Keratinocyte (primary cell): ENCODE measurements around the gene DSTN. TPM values are rescaled to one million over a fixed set of nuclear protein-coding genes. Genes with fewer than 3 reads are reported as not detected.

Experiments used
- DNase-seq: peaks from one replicate; pipeline ENCODE4 v3.0.0-alpha.2; 2011; ENCODE audit warnings: low read depth, missing footprints, low spot score
- FAIRE-seq: peaks from 2 replicates; lab custom pipeline; 2011; peaks lifted over from hg19 to GRCh38; lab: Jason Lieb, UNC
- H2AFZ ChIP-seq: 2 replicates; pipeline ENCODE4 v1.6.0; 2012; ENCODE audit warnings: low read length, control low read depth, inconsistent platforms; ENCODE audit not compliant: control insufficient read depth
- H3K27ac ChIP-seq: 2 replicates; pipeline ENCODE4 v1.5.1; 2011; ENCODE audit warnings: low read length; ENCODE audit not compliant: control insufficient read depth, insufficient read depth
- H3K27me3 ChIP-seq: 3 replicates; pipeline ENCODE4 v1.6.0; 2011; ENCODE audit warnings: low read length; ENCODE audit not compliant: control insufficient read depth, insufficient read depth; ENCODE audit errors: extremely low read depth
- H3K36me3 ChIP-seq, 2 experiments: 2 replicates in 1 of 2; 3 replicates in 1 of 2; pipeline ENCODE4 v1.5.1; 2011; ENCODE audit warnings: low read length in 2 of 2, mild to moderate bottlenecking in 1 of 2; ENCODE audit not compliant: control insufficient read depth in 2 of 2, insufficient read depth in 2 of 2; ENCODE audit errors: extremely low read depth in 1 of 2
- H3K4me1 ChIP-seq: 3 replicates; pipeline ENCODE4 v1.5.1; 2011; ENCODE audit warnings: low read length; ENCODE audit not compliant: control insufficient read depth, insufficient read depth; ENCODE audit errors: extremely low read depth
- H3K4me2 ChIP-seq: 3 replicates; pipeline ENCODE4 v1.6.0; 2011; ENCODE audit warnings: low read depth, low read length; ENCODE audit not compliant: control insufficient read depth, insufficient read depth; ENCODE audit errors: extremely low read depth
- H3K4me3 ChIP-seq, 3 experiments: fragments of 200-600 bp in 1 of 3; sonication (generic) in 1 of 3; 2 replicates in 2 of 3; 3 replicates in 1 of 3; pipeline ENCODE4 v1.5.1; 2011 to 2016; ENCODE audit warnings: low read length in 3 of 3, mild to moderate bottlenecking in 3 of 3, control low read depth in 2 of 3, inconsistent platforms in 1 of 3, low read depth in 1 of 3, mixed read lengths in 1 of 3, mixed run types in 1 of 3, moderate library complexity in 1 of 3; ENCODE audit not compliant: control insufficient read depth in 2 of 3, insufficient read depth in 2 of 3; ENCODE audit errors: extremely low read depth in 1 of 3
- H3K79me2 ChIP-seq: 2 replicates; pipeline ENCODE4 v1.6.0; 2012; ENCODE audit warnings: low read length; ENCODE audit not compliant: control insufficient read depth, insufficient read depth
- H3K9ac ChIP-seq: 3 replicates; pipeline ENCODE4 v1.6.0; 2011; ENCODE audit warnings: low read length; ENCODE audit not compliant: control insufficient read depth, insufficient read depth; ENCODE audit errors: extremely low read depth
- H3K9me1 ChIP-seq: 3 replicates; pipeline ENCODE4 v1.6.0; 2011; ENCODE audit warnings: low read length; ENCODE audit not compliant: control insufficient read depth, insufficient read depth; ENCODE audit errors: extremely low read depth
- H3K9me3 ChIP-seq: 2 replicates; pipeline ENCODE4 v1.5.1; 2012; ENCODE audit warnings: low read depth, low read length; ENCODE audit not compliant: control insufficient read depth
- H4K20me1 ChIP-seq: 3 replicates; pipeline ENCODE4 v1.6.0; 2011; ENCODE audit warnings: low read length; ENCODE audit not compliant: control insufficient read depth, insufficient read depth; ENCODE audit errors: extremely low read depth
- CTCF ChIP-seq, 3 experiments: IDR thresholded peaks in 1 of 3; conservative IDR thresholded peaks in 1 of 3; optimal IDR thresholded peaks in 1 of 3; 2 replicates in 2 of 3; 3 replicates in 1 of 3; pipeline versions ENCODE3 to v1.5.1; 2011; ENCODE audit warnings: low read length in 3 of 3, mild to moderate bottlenecking in 3 of 3, moderate library complexity in 2 of 3, control low read depth in 1 of 3, inconsistent platforms in 1 of 3; ENCODE audit not compliant: insufficient read depth in 2 of 3; ENCODE audit errors: extremely low read depth in 1 of 3
- EZH2 ChIP-seq: IDR thresholded peaks from one replicate; pipeline ENCODE4 v1.6.1; 2012; ENCODE audit warnings: inconsistent platforms, mild to moderate bottlenecking, low read length, moderate library complexity
- dilution Hi-C: fragments of 300-500 bp; cut with MboI; formaldehyde crosslinking; loops from one replicate; pipeline ENCODE4 v1.7.0; 2020; ENCODE audit warnings: low sequenced_read_pairs; ENCODE audit not compliant: extremely low pct_ligation_motif_present
- polyA plus RNA-seq, 5 experiments: library from polyadenylated mRNA; depleted of rRNA in 3 of 5; stranded (reverse) in 3 of 5; stranded (forward) in 1 of 5; unstranded in 1 of 5; fragments of >200 nt; gene quantifications; 1 replicate in 1 of 5; 2 replicates in 3 of 5; 3 replicates in 1 of 5; pipeline versions ENCODE4 v1.2.1 to v1.2.3, GENCODE V29; 2011 to 2012; ENCODE audit warnings: missing spikeins in 2 of 5, low read depth in 1 of 5, low replicate concordance in 1 of 5

Gene DSTN
- polyA plus RNA-seq, 1 donor (not counting 4 experiments of a cell fraction or from before 2014, with no cell fraction given), result 288 TPM

GRCh38 chr20:17558154-17558940, 11.5 kb upstream of the DSTN start:
- Histone ChIP-seq H3K27me3 (no peaks in the 10 kb centered on the region), H3K4me1 (peaks cover 52% of the 10 kb centered on the region), H4K20me1 (no peaks in the 10 kb centered on the region), H3K36me3 (no peaks in the 10 kb centered on the region), H3K9me1 (no peaks in the 10 kb centered on the region), H3K4me3 (peak overlapping the region; percentile 28 to 78 (median 73)), H3K9ac (peak overlapping the region; percentile 91), H3K27ac (peak overlapping the region; percentile 99), H3K4me2 (peak overlapping the region; percentile 88), H3K9me3 (no peaks in the 10 kb centered on the region), H3K79me2 (no peaks in the 10 kb centered on the region), H2AFZ (peak overlapping the region; percentile 38)
- DNase-seq (no peak), FAIRE-seq (peak; percentile 85)
- TF ChIP-seq CTCF (optimal IDR thresholded peaks at IDR 0.05 in 1 of 3, IDR thresholded peaks at IDR 0.05 in 1 of 3, conservative IDR thresholded peaks at IDR 0.05 in 1 of 3; ENCODE audit: extremely low read depth in 1 of 3, insufficient read depth in 2 of 3, low read length in 3 of 3) (no peak), EZH2 (no peak)
- dilution Hi-C loops, result no loop called here

- no peaks in the 10 kb centered on the region for H3K9me3 ChIP-seq
- H3K36me3 ChIP-seq, result no peaks in the 10 kb centered on the region
- H3K27me3 ChIP-seq, result no peaks in the 10 kb centered on the region
- no peak for DNase-seq
- peak overlapping the region; percentile 99 for H3K27ac ChIP-seq
- H4K20me1 ChIP-seq, result no peaks in the 10 kb centered on the region
- TF ChIP-seq CTCF (optimal IDR thresholded peaks at IDR 0.05 in 1 of 3, IDR thresholded peaks at IDR 0.05 in 1 of 3, conservative IDR thresholded peaks at IDR 0.05 in 1 of 3; ENCODE audit: extremely low read depth in 1 of 3, insufficient read depth in 2 of 3, low read length in 3 of 3) (no peak), EZH2 (no peak)
- no peak overlapping the region for H2AFZ ChIP-seq
- peak overlapping the region; percentile 88 for H3K4me2 ChIP-seq
- dilution Hi-C loops, result no loop called here
- no peak for FAIRE-seq
- peak overlapping the region in 2 of 3 experiments; percentile 73 to 78 for H3K4me3 ChIP-seq
- no peaks in the 10 kb centered on the region for H3K9me1 ChIP-seq
- H3K4me1 ChIP-seq, result peaks cover 52% of the 10 kb centered on the region
- H3K9ac ChIP-seq, result peak overlapping the region; percentile 91
- no peaks in the 10 kb centered on the region for H3K79me2 ChIP-seq
Observed at GRCh38 chr20:17558941-17559304, 11.0 kb upstream of the DSTN start.
